Endothelial cell of umbilical vein (primary cell): ENCODE results near the gene DTX3.

Experiments
- GATA2 ChIP-seq: IDR thresholded peaks from 2 replicates; pipeline ENCODE4 v1.7.0; 2011; ENCODE audit warnings: low read depth, mild to moderate bottlenecking, moderate library complexity, mixed read lengths, low read length; ENCODE audit not compliant: insufficient read length, insufficient read depth
- POLR2A ChIP-seq: IDR thresholded peaks from 2 replicates; pipeline ENCODE4 v1.6.1; 2012; ENCODE audit warnings: low read depth, mild to moderate bottlenecking, control low read depth, low read length
- TF ChIP-seq, protein P1 (sequence below), 2 donors: IDR thresholded peaks; 1 replicate in 1 of 2; 2 replicates in 1 of 2; pipeline ENCODE4 v1.5.1; 2011; ENCODE audit warnings: low read length in 2 of 2, mild to moderate bottlenecking in 2 of 2, moderate library complexity in 2 of 2, control low read depth in 1 of 2, inconsistent platforms in 1 of 2, low read depth in 1 of 2; ENCODE audit not compliant: insufficient read depth in 1 of 2; ENCODE audit errors: extremely low read depth in 1 of 2
- TF ChIP-seq, protein P2 (sequence below): IDR thresholded peaks from 2 replicates; pipeline ENCODE4 v1.6.1; 2011; ENCODE audit not compliant: insufficient read depth, insufficient read length

DNA sequence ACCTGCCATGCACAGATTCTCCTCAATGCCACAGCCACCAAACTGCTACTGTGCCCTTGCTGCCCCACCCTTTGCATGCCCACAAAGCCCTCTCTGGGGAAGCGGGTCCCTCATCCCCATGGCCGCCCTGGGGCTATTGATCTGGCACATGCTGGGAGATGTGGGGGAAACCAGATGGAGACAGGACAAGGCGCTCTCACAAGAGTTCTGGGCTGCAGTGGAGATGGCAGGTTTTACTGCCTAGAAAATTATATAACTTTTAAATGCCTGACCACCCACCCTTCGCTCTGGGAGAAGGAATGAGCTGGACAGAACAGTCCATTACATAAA lies 24.2 kb upstream of the DTX3 start:
- TF ChIP-seq, protein P1, sequence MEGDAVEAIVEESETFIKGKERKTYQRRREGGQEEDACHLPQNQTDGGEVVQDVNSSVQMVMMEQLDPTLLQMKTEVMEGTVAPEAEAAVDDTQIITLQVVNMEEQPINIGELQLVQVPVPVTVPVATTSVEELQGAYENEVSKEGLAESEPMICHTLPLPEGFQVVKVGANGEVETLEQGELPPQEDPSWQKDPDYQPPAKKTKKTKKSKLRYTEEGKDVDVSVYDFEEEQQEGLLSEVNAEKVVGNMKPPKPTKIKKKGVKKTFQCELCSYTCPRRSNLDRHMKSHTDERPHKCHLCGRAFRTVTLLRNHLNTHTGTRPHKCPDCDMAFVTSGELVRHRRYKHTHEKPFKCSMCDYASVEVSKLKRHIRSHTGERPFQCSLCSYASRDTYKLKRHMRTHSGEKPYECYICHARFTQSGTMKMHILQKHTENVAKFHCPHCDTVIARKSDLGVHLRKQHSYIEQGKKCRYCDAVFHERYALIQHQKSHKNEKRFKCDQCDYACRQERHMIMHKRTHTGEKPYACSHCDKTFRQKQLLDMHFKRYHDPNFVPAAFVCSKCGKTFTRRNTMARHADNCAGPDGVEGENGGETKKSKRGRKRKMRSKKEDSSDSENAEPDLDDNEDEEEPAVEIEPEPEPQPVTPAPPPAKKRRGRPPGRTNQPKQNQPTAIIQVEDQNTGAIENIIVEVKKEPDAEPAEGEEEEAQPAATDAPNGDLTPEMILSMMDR (IDR thresholded peaks at IDR 0.05; ENCODE audit: extremely low read depth in 1 of 2, insufficient read depth in 1 of 2, low read depth in 1 of 2, low read length in 2 of 2), result no peak
- TF ChIP-seq, protein P2, sequence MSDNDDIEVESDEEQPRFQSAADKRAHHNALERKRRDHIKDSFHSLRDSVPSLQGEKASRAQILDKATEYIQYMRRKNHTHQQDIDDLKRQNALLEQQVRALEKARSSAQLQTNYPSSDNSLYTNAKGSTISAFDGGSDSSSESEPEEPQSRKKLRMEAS, result no peak
- TF ChIP-seq POLR2A (no peak), GATA2 (no peak)
